HG03108 (cell line): ENCODE data around the gene RNF115.
"Not testable (repeated sequence)": the region's sequence is repeated elsewhere in the genome, so short reads cannot be mapped to it uniquely, and the experiment has no call there.

Experiments used
- ATAC-seq: cut with Tn5 transposase; IDR thresholded peaks from one replicate; pipeline ENCODE4 v1.9.1; 2021; ENCODE audit warnings: moderate library complexity; ENCODE audit not compliant: unreplicated experiment

RNF115 gene

GRCh38 chr1:145747398-145748247 lies 76.3 kb downstream of the RNF115 start:
- ATAC-seq = no peak

DNA sequence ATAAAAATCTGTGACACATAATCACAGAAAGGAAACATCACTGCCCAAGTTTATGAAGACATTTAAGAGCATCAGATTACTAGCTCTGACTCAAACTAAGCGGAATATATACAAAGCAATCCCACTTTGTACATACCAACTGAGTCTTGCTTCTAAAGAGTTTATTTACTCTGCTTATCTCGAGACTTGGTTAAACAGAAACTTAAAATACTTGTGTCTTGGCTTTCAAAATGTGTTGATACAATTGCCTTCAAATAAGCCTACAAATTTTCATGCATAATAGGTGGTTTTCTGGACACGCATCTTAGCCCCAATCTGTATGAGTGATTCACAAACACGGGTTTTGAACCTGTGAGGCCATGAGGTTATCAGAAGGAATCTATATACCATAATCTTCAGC lies 83.6 kb downstream of the RNF115 start:
- ATAC-seq = no peak

- no peak for ATAC-seq
These were observed 87.7 kb downstream of the RNF115 start for GRCh38 chr1:145736191-145736590.

GRCh38 chr1:145730900-145731299 lies 93.0 kb downstream of the RNF115 start:
- ATAC-seq = no peak

DNA sequence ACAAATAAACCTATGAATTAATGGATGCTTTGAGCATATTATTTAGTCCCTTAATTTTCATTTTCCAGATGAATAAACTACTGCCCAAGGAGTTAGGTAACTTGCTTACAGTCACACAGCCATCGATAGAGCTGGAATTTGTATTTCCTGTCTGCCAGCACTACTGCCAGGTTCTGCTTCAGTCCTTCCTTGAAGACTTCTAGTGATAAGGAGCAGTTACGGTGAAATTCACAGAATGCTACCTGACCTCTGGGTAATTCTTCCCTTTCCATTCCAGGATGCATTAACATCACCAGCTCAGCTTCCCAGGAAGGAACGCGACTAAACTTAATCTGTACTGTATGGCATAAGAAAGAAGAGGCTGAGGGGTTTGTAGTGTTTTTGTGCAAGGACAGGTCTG lies 93.4 kb downstream of the RNF115 start:
- ATAC-seq = no peak

DNA sequence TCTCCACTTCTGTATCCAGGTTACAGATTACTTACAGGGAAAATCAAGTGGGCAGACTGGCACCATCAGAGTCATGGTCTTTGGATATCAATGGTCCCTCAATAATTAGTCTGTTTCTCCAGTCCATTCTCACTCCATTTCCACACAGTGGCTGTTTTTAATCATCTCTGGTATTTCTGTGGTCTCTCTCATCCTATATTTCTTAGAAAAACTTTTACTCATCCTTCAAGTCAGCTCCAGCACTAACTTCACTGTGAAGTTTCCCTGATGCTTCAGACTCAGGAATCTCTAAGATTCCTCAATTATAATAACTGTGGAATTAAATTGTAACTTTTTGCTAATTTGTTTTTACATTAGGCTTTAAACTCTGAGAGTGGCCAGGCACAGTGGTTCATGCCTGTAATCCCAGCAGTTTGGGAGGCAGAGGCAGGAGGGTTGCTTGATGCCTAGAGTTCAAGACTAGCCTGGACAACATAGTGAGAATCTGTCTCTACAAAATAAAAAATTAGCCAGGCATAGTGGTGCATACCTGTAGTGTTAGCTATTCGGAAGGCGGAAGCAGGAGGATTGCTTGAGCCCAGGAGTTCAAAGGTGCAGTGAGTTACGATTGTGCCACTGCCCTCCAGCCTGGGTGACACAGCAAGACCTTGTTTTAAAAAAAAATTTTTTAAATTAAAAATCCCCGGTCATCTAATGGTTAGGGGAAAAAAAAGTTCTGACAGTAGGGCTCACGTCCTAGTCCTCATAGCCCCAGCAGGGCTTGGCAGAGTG lies 94.0 kb downstream of the RNF115 start:
- ATAC-seq = no peak

- ATAC-seq = no peak
These were observed 94.7 kb downstream of the RNF115 start for GRCh38 chr1:145729196-145729595.

- not testable (repeated sequence) for ATAC-seq
These were observed 97.7 kb downstream of the RNF115 start for GRCh38 chr1:145726193-145726592.

DNA sequence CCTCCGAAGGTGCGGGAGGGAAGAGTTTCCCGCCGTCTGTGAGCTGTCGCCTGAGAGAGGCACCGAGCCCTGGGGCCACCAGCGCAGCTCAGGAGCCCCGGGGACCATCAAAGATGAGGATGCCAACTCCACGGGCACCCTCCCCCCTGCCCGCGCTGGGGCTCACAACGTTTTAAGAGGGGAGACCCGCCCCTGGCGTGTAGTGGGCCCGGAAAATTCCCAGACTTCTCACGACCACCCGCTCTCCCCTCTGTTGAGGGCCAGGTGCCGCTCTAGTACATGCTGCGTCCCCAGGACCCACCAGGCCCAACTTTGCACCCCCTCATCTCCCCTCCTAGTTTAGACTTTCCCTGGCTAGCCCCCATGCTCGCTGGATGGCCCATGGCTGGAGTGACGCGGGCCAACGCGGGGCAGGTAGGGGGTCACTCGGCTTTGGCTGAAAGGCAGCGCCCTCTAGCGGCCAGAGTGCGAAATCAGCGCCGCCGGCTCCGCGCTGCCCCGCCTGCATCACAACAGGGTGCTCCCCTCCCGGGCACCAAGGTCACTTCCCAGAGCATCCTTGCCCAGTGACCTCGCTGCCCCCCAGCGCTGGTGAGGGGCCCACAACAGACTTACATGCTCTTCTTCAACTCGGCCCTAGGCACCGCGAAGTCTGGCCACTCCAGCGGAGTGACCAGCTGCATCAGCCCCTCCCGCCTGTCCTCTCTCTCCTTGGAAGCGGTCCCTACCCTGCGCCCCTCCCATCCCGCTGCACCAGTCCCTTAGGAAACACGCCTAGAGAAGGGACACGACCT lies 102.8 kb downstream of the RNF115 start:
- no peak for ATAC-seq

- ATAC-seq = no peak
These were observed 103.4 kb downstream of the RNF115 start for GRCh38 chr1:145720556-145720877.

DNA sequence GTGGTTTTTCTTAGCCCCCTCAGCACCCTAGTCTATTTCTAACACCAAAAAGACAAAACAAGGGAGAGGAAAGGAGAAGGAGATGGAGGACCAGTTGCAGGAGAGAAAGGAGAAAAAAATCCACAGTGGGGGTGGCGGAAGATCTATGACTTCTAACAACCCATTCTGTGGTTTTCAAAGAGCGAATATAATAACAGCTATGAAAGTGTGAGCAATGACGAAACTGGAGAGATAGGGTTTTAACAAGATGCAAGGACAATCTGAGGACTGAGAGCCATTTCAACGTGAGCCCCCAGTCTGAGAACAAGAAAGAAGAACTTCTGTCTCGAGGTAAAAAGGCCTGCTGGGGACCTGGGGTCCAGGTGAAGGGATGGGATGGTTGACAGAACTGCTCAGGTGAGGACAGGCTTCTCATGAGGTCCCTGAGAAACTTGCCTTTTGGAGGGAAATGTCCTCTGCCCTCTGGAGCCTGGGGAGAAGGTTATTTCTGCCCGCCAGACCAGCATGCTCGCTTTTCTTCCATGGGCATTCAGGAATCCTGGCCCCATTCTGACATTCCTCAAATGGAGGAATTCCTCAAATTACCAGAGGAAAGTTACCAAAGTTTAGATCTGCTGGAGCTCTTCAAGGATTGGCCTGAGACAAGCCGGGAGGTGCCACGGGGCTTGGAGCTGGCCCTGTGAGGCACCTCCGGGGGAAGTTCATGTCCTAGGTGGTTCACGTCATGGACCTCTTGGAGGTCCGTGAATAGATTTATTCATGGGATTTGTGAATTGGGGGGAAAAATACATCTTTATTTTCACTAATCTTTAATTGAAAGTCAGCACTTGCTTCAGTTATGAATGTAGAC lies 104.4 kb downstream of the RNF115 start, which contains the start of gene CD160:
TSS of gene CD160 (plus strand) at position 270 of the 850 bp plus-strand sequence. CDS start 8,829 bp downstream, outside the sequence.
- ATAC-seq = no peak

GRCh38 chr1:145718465-145718864 lies 105.4 kb downstream of the RNF115 start:
- not testable (repeated sequence) for ATAC-seq

DNA sequence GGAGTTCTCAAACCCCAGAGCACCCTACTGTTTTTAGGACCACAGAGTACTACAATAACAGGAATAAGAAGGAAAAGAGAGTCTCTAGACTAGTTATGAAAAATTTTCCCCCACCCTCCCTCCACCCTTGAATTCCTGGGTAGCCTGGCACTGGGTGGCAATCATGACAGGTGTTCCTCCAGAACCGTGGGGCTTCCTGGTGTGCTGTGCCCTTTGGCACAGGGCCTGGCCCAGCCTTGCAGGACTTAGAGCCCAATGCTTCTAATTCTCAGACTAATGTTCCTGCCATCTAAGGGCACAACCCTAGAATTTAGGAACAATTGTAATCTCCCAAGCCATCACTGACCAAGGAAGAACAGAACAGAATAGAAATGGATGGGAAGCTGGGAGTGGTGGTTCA lies 106.1 kb downstream of the RNF115 start:
- no peak for ATAC-seq

GRCh38 chr1:145716641-145717345 lies 107.1 kb downstream of the RNF115 start:
- no peak for ATAC-seq

DNA sequence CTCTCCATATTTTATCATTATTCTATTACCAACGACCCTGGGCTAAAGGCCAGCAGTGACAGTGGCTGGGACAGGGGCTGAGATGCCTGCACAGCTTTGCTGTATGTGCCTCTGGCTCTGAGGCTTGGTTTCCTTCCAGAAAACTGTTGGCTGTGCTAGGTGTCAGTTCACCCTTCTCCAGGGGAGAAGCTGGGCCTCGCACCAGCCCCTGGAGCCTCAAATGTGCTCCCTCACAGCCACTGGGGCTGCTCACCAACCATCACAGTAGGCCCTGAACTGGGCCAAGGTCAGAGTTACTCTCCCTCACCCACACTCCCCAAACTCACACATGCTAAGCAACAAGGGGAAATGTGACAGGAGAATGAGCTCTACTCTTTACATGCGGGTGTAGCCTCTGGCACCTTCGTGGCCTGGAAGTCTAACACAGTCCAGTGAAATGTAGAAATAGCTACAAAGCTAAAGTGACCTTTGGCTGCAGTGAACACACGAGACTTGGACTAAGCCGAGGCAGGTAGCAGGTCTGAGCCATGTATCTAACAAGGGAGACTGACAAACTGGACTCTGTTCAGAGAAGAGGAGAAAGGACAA lies 109.3 kb downstream of the RNF115 start:
- ATAC-seq = no peak

DNA sequence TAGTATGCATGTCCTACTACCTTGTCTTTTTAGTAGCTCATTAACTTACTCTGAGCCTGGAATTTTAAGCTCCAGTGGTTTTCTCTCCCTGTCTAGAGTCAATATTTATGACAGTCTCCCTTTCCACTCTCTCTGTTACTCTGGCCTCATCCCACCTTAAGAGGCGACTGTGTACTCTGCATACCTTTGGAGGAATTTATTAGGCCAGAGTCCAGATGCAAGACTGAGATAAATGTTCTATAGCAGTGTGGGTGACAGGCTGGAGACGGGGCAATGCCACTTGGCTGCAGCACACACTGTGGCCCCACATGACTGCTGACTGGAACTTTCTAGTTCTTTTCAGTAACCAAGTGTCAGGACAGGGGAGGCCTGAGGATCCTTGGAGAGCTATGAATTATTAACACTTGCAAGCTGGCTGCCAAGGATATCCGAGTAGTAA lies 112.7 kb downstream of the RNF115 start:
- ATAC-seq = no peak

- no peak for ATAC-seq
These were observed 113.4 kb downstream of the RNF115 start for GRCh38 chr1:145710291-145711027.

- ATAC-seq = no peak
These were observed 115.8 kb downstream of the RNF115 start for GRCh38 chr1:145708063-145708462.
